Activated CD4-positive, alpha-beta memory T cell treated with anti-CD3 and anti-CD28 coated beads for 36 hours (primary cell): ENCODE results near the gene TRNAU1AP. TPM values are rescaled to one million over a fixed set of nuclear protein-coding genes. Genes with fewer than 3 reads are reported as not detected.

Source experiments
- CTCF ChIA-PET: fragments of 350-600 bp; sonication (Branson Sonifier 250); formaldehyde crosslinking; loops from one replicate; lab custom pipeline; 2021; ENCODE audit warnings: antibody characterized with exemption, inconsistent platforms; lab: Charles Lee
- POLR2A ChIA-PET: fragments of 350-600 bp; sonication (Branson Sonifier 250); formaldehyde crosslinking; loops from one replicate; lab custom pipeline; 2021; ENCODE audit warnings: antibody characterized with exemption; lab: Charles Lee
- DNase-seq: peaks from one replicate; pipeline ENCODE4 v3.0.0-alpha.2; 2020
- H3K27ac Mint-ChIP-seq: one replicate; pipeline ENCODE4 v1.8.0; 2021; ENCODE audit warnings: mixed read lengths
- H3K27me3 Mint-ChIP-seq: one replicate; pipeline ENCODE4 v1.8.0; 2021; ENCODE audit warnings: mixed read lengths
- H3K36me3 Mint-ChIP-seq: one replicate; pipeline ENCODE4 v1.8.0; 2021; ENCODE audit warnings: mixed read lengths
- H3K4me1 Mint-ChIP-seq: one replicate; pipeline ENCODE4 v1.8.0; 2021; ENCODE audit warnings: low read depth, mixed read lengths
- H3K4me3 Mint-ChIP-seq: one replicate; pipeline ENCODE4 v1.8.0; 2021; ENCODE audit warnings: mild to moderate bottlenecking, mixed read lengths
- H3K9me3 Mint-ChIP-seq: one replicate; pipeline ENCODE4 v1.8.0; 2021; ENCODE audit warnings: mixed read lengths
- intact Hi-C: fragments of 100-400 bp; cut with micrococcal nuclease; formaldehyde crosslinking; loops from one replicate; pipeline ENCODE4 v1.15.1; 2023
- total RNA-seq, 2 experiments: library from RNA; stranded (reverse); gene quantifications; one replicate each; pipeline ENCODE4 v1.2.3, GENCODE V29; 2021

Gene TRNAU1AP
- total RNA-seq = 10 to 100 TPM; 57.3 to 59.6 TPM

DNA sequence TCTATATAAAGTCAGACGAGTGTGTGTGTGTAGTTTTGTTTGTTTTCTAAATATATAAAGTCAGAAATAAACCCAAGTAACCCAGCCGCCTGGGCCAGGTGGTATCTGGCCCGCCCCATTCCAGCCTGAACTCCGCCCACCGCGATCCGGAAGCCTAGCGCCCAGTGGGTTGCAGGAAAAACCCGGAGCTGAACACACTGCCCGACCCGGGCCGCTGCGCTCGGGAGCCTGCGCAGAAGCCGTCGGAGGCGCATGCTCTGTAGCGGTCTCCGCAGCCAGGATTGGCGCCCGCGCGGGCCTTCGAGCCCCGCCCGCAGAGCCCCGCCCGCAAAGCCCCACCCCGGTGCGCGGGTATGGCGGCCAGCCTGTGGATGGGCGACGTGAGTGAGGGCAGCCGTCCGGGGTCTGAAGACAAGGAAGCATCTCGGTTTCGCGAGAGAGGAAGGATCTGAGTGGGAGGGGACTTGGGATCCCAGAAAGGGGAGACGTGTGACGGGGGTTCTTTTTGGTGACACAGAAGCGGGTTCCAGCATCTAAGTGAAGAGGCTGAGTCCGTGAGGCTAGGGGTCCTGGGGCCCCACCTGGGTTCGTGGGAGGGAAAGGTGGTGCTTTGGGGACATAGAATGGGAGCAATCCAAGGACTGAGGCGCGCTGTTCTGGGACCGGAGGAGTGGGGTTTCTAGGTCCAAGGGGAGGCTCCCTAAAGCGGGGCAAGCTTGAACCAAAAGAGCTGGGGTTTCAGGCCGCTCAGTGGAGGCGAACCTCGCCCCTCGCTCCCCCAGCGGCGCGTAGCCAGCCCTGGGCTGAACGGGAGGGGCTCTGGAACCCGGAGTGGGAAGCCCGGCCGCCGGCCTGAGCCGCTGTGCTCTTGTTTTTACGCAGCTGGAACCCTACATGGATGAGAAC, at the start of gene TRNAU1AP:
Gene TRNAU1AP (plus strand): TSS at position 328 of the 906 bp plus-strand sequence. CDS start 26 bp downstream, at position 354.
- H3K4me3 Mint-ChIP-seq = peak within 1 kb of the TSS; percentile 98

DNA sequence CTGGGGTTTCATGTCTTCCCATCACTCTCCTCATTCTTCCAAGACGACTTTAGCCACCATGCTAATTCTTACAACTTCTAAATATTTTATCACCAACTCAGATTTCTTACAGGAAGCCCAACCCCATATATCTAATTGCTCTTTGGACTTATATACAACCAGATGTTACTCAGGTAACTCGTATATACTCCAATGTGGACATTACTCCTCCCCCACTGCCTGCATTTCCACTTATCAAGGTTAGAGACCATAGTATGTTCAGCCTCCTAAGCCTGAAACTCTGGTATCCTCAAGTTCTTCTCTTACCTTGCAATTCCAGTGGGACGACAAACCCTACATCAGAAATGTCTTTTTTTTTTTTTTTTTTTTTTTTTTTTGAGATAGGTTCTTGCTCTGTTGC, 49.8 kb upstream of the TRNAU1AP start:
- peaks cover 3% of the 10 kb centered on the region for H3K27me3 Mint-ChIP-seq
- no peak for DNase-seq
- intact Hi-C loops = no loop called here
- H3K4me1 Mint-ChIP-seq = peaks cover 14% of the 10 kb centered on the region
- peaks cover 3% of the 10 kb centered on the region for H3K9me3 Mint-ChIP-seq
- H3K36me3 Mint-ChIP-seq = peaks cover 30% of the 10 kb centered on the region
- no peak overlapping the region for H3K27ac Mint-ChIP-seq
- ChIA-PET CTCF (no interaction called here), POLR2A (no interaction called here)
- no peak overlapping the region for H3K4me3 Mint-ChIP-seq

More for the DNA sequence above, at the start of gene TRNAU1AP:
- H3K27me3 Mint-ChIP-seq = no peaks in the 10 kb centered on the region
- ChIA-PET POLR2A (interaction anchor here (0.8 to 4.5 kb wide), 13 partner anchors 10 to 184 kb away, joined by 3 to 86 read pairs (median 5); partner anchors contain the start of genes GMEB1, RCC1, RNU11 and TAF12), CTCF (interaction anchor here (1.1 to 3.3 kb wide), 7 partner anchors 10 to 324 kb away, joined by 3 to 14 read pairs (median 4); no protein-coding TSS in a partner anchor)
- peaks cover 17% of the 10 kb centered on the region for H3K4me1 Mint-ChIP-seq
- peak within 1 kb of the TSS; percentile 96 for H3K27ac Mint-ChIP-seq
- peaks cover 17% of the 10 kb centered on the region for H3K36me3 Mint-ChIP-seq
- peak; percentile 99 for DNase-seq
- intact Hi-C loops = loop anchor here (1.0 to 10.0 kb wide), 4 partner anchors 28 to 224 kb away; partner anchors contain the start of genes MED18, RNU11 and TAF12
- no peaks in the 10 kb centered on the region for H3K9me3 Mint-ChIP-seq

DNA sequence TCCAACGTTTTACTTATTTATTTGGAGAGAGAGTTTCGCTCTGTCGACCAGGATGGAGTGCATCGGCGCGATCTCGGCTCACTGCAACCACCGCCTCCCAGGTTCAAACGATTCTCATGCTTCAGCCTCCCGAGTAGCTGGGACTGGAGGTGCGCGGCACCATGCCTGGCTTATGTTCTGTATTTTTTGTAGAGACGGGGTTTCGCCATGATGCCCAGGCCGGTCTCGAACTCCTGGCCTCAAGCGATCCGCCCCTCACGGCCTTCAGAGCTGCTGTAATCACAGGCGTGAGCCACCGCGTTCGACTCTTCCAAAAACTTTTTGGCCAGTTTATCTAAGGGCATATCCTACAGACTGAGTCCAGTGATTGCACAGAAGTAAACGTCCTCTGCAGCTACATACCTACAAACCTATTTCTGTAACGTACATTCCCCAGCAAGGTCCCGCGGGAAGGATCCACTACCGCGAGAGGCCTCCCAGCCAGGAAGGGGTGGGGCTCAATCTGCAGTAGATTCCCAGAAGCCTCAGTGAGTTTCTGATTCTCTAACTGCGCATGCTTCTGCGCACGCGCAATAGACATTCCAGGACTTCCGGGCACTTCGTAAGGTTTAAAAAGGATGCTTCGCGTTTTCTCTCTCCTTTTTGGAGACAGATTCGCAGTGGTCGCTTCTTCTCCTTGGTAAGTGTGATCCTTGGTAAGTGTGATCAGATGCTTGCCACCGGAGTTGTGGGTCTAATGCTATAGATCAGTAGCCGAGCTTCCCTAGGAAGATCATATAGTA, 47.3 kb upstream of the TRNAU1AP start, which contains the start of gene RCC1:
Gene RCC1 (plus strand): TSS at position 638 of the 782 bp plus-strand sequence. CDS start 23,824 bp downstream, outside the sequence.
- H3K9me3 Mint-ChIP-seq = peaks cover 3% of the 10 kb centered on the region
- H3K27me3 Mint-ChIP-seq = peaks cover 6% of the 10 kb centered on the region
- H3K4me3 Mint-ChIP-seq = peak within 1 kb of the TSS; percentile 97
- intact Hi-C loops = loop anchor here (1.0 to 5.0 kb wide), 4 partner anchors 13 to 382 kb away; no protein-coding TSS in a partner anchor
- H3K4me1 Mint-ChIP-seq = peaks cover 38% of the 10 kb centered on the region
- DNase-seq = peak; percentile 98
- CTCF ChIA-PET = interaction anchor here (0.8 to 2.3 kb wide), 4 partner anchors 11 to 257 kb away, joined by 4 to 13 read pairs (median 6); no protein-coding TSS in a partner anchor
- POLR2A ChIA-PET = interaction anchor here (0.6 to 9.7 kb wide), 20 partner anchors 10 to 732 kb away, joined by 3 to 180 read pairs (median 4); partner anchors contain the start of genes ATP5IF1, MED18, PPP1R8 and RNU11
- peak within 1 kb of the TSS; percentile 97 for H3K27ac Mint-ChIP-seq
- H3K36me3 Mint-ChIP-seq = peaks cover 53% of the 10 kb centered on the region

DNA sequence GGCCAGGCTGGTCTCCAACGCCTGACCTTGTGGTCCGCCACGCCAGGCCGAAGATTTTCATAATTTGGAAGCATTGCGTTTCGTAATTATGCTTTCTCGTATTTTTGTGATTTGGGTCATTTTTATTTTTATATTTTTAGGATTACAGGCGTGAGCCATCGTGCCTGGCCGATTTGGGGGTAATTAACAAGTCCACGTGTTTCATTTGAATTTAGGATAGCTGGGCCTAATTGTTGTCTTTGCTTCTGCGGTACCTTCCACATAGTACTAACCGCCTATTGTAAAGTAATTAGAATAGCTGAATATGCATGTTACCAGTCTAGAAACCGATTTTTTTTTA, 46.0 kb upstream of the TRNAU1AP start:
- intact Hi-C loops = loop anchor here (1.0 to 5.0 kb wide), 3 partner anchors 11 to 380 kb away; no protein-coding TSS in a partner anchor
- DNase-seq = no peak
- CTCF ChIA-PET = interaction anchor here (1.1 to 1.4 kb wide), 2 partner anchors 45 to 258 kb away, joined by 4 read pairs; no protein-coding TSS in a partner anchor
- Mint-ChIP-seq H3K4me1 (peaks cover 38% of the 10 kb centered on the region), H3K27ac (peak overlapping the region; percentile 97), H3K4me3 (peak overlapping the region; percentile 97), H3K27me3 (peaks cover 6% of the 10 kb centered on the region), H3K9me3 (peaks cover 3% of the 10 kb centered on the region), H3K36me3 (peaks cover 64% of the 10 kb centered on the region)
- POLR2A ChIA-PET = interaction anchor here (0.7 to 9.7 kb wide), 13 partner anchors 9 to 258 kb away, joined by 3 to 180 read pairs (median 5); partner anchors contain the start of genes GMEB1, MED18, RNU11 and TAF12

DNA sequence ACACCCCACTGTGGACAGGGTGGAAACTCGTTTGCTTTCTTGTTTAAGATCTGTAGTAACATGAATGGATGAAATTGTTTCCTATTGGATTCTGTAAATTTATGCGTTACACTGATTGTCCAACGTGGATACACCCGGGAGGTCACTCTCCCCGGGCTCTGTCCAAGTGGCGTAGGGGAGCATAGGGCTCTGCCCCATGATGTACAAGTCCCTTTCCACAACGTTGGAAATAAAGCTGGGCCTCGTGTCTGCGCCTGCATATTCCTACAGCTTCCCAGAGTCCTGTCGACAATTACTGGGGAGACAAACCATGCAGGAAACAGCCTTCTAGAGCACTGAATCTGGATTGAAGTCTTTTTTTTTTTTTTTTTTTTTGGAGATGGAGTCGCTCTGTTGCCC, 45.6 kb upstream of the TRNAU1AP start:
- H3K4me1 Mint-ChIP-seq = peaks cover 40% of the 10 kb centered on the region
- H3K27ac Mint-ChIP-seq = peak overlapping the region; percentile 97
- H3K9me3 Mint-ChIP-seq = peaks cover 3% of the 10 kb centered on the region
- peaks cover 68% of the 10 kb centered on the region for H3K36me3 Mint-ChIP-seq
- intact Hi-C loops = loop anchor here (2.0 to 5.0 kb wide), 2 partner anchors 260 to 380 kb away; no protein-coding TSS in a partner anchor
- peak overlapping the region; percentile 97 for H3K4me3 Mint-ChIP-seq
- CTCF ChIA-PET = interaction anchor here (1.1 to 1.4 kb wide), 2 partner anchors 44 to 258 kb away, joined by 4 read pairs; no protein-coding TSS in a partner anchor
- DNase-seq = peak; percentile 30
- peaks cover 6% of the 10 kb centered on the region for H3K27me3 Mint-ChIP-seq
- POLR2A ChIA-PET = interaction anchor here (0.6 to 9.7 kb wide), 15 partner anchors 9 to 258 kb away, joined by 3 to 180 read pairs (median 5); partner anchors contain the start of genes GMEB1, MED18, RNU11 and TAF12

DNA sequence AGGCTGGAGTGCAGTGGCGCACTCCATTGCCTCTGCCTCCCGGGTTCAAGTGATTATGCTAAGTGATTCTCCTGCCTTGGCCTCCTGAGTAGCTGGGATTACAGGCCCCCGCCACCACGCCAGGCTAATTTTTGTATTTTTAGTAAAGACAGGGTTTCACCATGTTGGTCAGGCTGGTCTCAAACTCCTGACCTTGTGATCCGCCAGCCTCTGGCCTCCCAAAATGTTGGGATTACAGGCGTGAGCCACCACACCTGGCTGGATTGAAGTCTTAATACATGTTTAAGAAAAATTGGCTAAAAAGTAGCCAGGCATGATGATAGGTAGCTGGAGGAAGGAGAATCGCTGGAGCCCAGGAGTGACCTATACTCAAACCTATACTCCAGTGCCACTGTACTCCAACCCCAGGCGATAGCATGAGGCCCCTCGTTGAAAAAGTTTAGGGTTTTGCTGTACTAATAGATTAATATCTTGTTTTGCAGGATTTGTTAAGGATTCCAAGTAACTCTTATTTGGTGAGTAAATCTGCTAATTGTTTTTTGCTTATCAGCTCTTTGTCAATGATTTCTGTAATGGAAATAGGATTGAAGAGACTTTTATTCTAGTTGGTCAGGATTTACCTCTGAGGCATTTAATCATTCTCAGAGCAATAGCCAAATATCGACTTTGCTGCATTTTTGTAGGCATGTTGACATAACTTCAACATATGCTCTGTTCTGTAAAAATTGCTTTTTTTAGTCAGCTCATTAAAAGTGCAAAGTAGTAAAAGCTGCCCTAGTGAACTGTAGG, 45.0 kb upstream of the TRNAU1AP start:
- DNase-seq = no peak
- H3K27ac Mint-ChIP-seq = peak overlapping the region; percentile 97
- H3K27me3 Mint-ChIP-seq = peaks cover 6% of the 10 kb centered on the region
- H3K4me1 Mint-ChIP-seq = peaks cover 46% of the 10 kb centered on the region
- H3K4me3 Mint-ChIP-seq = peak overlapping the region; percentile 97
- CTCF ChIA-PET = interaction anchor here (1.0 to 1.6 kb wide), 5 partner anchors 11 to 259 kb away, joined by 3 to 5 read pairs (median 4); partner anchors contain the start of gene TAF12
- POLR2A ChIA-PET = interaction anchor here (0.6 to 9.7 kb wide), 14 partner anchors 8 to 596 kb away, joined by 3 to 180 read pairs (median 4); partner anchors contain the start of genes GMEB1, MED18, TAF12 and YTHDF2
- peaks cover 74% of the 10 kb centered on the region for H3K36me3 Mint-ChIP-seq
- intact Hi-C loops = loop anchor here (2.0 to 5.0 kb wide), 3 partner anchors 229 to 379 kb away; partner anchors contain the start of gene YTHDF2
- H3K9me3 Mint-ChIP-seq = peaks cover 3% of the 10 kb centered on the region

DNA sequence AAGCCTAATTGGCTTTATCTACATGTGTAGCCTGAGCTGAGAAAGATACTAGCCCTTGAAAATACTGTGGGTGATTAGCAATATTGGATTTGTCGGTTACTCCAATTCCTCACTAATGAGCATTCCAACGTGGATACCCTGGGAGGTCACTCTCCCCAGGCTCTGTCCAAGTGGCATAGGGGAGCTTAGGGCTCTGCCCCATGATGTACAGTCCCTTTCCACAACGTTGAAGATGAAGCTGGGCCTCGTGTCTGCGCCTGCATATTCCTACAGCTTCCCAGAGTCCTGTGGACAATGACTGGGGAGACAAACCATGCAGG, 44.5 kb upstream of the TRNAU1AP start:
- H3K27me3 Mint-ChIP-seq = peaks cover 6% of the 10 kb centered on the region
- POLR2A ChIA-PET = interaction anchor here (0.7 to 9.7 kb wide), 10 partner anchors 7 to 596 kb away, joined by 3 to 180 read pairs (median 6); partner anchors contain the start of genes MED18, TAF12 and TRNAU1AP
- peaks cover 46% of the 10 kb centered on the region for H3K4me1 Mint-ChIP-seq
- H3K4me3 Mint-ChIP-seq = peak overlapping the region; percentile 97
- DNase-seq = no peak
- H3K36me3 Mint-ChIP-seq = peaks cover 76% of the 10 kb centered on the region
- intact Hi-C loops = loop anchor here (2.0 to 5.0 kb wide), 2 partner anchors 228 to 379 kb away; partner anchors contain the start of gene YTHDF2
- H3K9me3 Mint-ChIP-seq = peaks cover 3% of the 10 kb centered on the region
- peak overlapping the region; percentile 97 for H3K27ac Mint-ChIP-seq
- CTCF ChIA-PET = interaction anchor here (1.0 to 1.6 kb wide), 3 partner anchors 10 to 135 kb away, joined by 3 to 5 read pairs (median 4); partner anchors contain the start of gene TAF12

DNA sequence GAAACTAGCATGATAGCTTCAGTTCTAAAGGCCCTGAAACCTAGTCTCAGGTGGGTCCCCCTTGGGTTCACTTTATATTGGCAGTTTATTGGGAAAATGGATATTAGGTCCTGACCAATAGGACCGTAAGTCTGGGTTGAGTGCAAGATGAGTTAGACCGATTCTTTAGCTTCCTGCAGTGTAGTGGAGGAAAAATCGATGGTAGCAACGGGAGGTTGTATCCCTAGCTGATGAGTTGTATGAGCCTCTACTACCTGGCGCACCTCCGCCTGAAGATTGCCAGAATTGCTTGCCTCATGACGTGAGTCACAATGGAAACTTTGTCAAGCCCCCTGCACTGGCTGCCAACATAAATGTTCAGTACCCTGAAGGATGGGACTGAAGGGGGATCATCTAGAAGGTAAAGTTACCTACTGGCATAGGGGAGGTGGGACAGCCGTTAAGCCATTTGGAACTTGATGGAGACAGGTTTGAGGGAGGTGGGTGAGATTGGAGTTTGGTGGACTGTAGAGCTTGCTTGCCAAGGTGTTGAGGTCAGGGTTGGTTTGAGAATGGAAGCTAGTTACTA, 43.1 kb upstream of the TRNAU1AP start:
- DNase-seq = peak; percentile 48
- POLR2A ChIA-PET = interaction anchor here (0.5 to 9.7 kb wide), 10 partner anchors 32 to 264 kb away, joined by 3 to 180 read pairs (median 7); partner anchors contain the start of genes MED18, RNU11, TAF12 and TRNAU1AP

DNA sequence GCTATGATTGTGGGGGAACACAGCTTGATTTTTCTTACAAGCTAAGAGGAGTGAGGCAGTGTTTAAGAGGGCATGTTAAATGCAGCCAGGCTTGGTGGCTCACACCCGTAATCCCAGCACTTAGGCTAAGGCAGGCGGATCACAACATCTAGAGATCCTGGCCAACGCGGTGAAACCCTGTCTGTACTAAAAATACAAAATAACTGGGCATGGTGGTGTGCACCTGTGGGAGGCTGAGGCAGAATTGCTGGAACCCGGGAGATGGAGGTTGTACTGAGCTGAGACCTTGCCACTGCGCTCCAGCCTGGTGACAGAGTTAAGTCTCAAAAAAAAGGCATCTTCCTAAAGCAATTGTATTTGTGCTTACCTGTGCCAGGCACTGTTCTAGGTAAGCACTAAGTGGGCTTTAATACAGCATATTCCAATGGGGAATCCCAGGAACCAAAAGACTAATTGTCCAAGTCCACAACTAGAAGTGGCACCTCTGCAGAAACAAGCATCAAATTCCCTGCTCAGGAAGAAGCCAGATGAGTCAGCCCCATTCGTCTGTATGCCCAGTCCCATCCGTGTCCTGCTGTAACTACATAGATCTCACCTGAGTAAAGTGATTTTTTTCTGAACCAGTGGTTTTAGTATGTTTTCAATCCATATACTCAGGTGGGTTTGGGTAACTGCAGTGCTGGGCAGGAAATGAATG, 42.5 kb upstream of the TRNAU1AP start:
- CTCF ChIA-PET = no interaction called here
- H3K4me1 Mint-ChIP-seq = peaks cover 47% of the 10 kb centered on the region
- POLR2A ChIA-PET = interaction anchor here (0.5 to 9.7 kb wide), 9 partner anchors 31 to 265 kb away, joined by 3 to 180 read pairs (median 6); partner anchors contain the start of genes MED18, RNU11 and TRNAU1AP
- peak; percentile 44 for DNase-seq
- peak overlapping the region; percentile 97 for H3K27ac Mint-ChIP-seq
- intact Hi-C loops = no loop called here
- peaks cover 6% of the 10 kb centered on the region for H3K27me3 Mint-ChIP-seq
- H3K4me3 Mint-ChIP-seq = peak overlapping the region; percentile 97
- H3K36me3 Mint-ChIP-seq = peaks cover 83% of the 10 kb centered on the region
- peaks cover 3% of the 10 kb centered on the region for H3K9me3 Mint-ChIP-seq

More for the DNA sequence above, 43.1 kb upstream of the TRNAU1AP start:
- H3K9me3 Mint-ChIP-seq = peaks cover 3% of the 10 kb centered on the region
- peak overlapping the region; percentile 97 for H3K27ac Mint-ChIP-seq
- intact Hi-C loops = loop anchor here (2.0 to 5.0 kb wide), 2 partner anchors 227 to 378 kb away; partner anchors contain the start of gene YTHDF2
- peaks cover 83% of the 10 kb centered on the region for H3K36me3 Mint-ChIP-seq
- CTCF ChIA-PET = interaction anchor here (0.6 to 1.6 kb wide), 2 partner anchors 8 to 72 kb away, joined by 3 to 5 read pairs; no protein-coding TSS in a partner anchor
- peaks cover 6% of the 10 kb centered on the region for H3K27me3 Mint-ChIP-seq
- peak overlapping the region; percentile 97 for H3K4me3 Mint-ChIP-seq
- peaks cover 49% of the 10 kb centered on the region for H3K4me1 Mint-ChIP-seq
